Tibial nerve (tissue), 4 donors: ENCODE results near the gene THBS2.
"Not testable (repeated sequence)": the region's sequence is repeated elsewhere in the genome, so short reads cannot be mapped to it uniquely, and the experiment has no call there.

ENCODE experiments used
- CTCF ChIP-seq, 5 experiments: fragments of 200-600 bp in 3 of 5; fragments of 450-650 bp in 2 of 5; sonication (generic) in 3 of 5; IDR thresholded peaks; one replicate each; pipeline ENCODE4 v1.5.1; 2016 to 2019; ENCODE audit warnings: antibody characterized with exemption in 5 of 5, mild to moderate bottlenecking in 3 of 5, moderate library complexity in 2 of 5
- EP300 ChIP-seq, 2 donors: sonication (generic); formaldehyde crosslinking; IDR thresholded peaks; one replicate each; pipeline ENCODE4 v1.6.1; 2017; ENCODE audit warnings: antibody characterized with exemption in 2 of 2, mild to moderate bottlenecking in 1 of 2

- not testable (repeated sequence) for TF ChIP-seq CTCF, EP300 (IDR thresholded peaks at IDR 0.05)
Observed at GRCh38 chr6:169298626-169299025, 45.0 kb upstream of the THBS2 start.
